ENCODE data around the gene ZFC3H1.

- no peak for TF ChIP-seq CTCF (conservative IDR thresholded peaks at IDR 0.05; ENCODE audit: low read length)
- no peak for TF ChIP-seq EZH2phosphoT487 (IDR thresholded peaks at IDR 0.05; ENCODE audit: borderline replicate concordance)
Measured at GRCh38 chr12:71645268-71645667, 18.4 kb downstream of the ZFC3H1 start.
